EH (cell line): ENCODE measurements around the gene P4HA3.
"Not testable (repeated sequence)": the region's sequence is repeated elsewhere in the genome, so short reads cannot be mapped to it uniquely, and the experiment has no call there.

Experiments
- DNase-seq: peaks from one replicate; pipeline ENCODE4 v3.0.0-alpha.2; 2015; ENCODE audit warnings: low read depth

The P4HA3 gene

DNA sequence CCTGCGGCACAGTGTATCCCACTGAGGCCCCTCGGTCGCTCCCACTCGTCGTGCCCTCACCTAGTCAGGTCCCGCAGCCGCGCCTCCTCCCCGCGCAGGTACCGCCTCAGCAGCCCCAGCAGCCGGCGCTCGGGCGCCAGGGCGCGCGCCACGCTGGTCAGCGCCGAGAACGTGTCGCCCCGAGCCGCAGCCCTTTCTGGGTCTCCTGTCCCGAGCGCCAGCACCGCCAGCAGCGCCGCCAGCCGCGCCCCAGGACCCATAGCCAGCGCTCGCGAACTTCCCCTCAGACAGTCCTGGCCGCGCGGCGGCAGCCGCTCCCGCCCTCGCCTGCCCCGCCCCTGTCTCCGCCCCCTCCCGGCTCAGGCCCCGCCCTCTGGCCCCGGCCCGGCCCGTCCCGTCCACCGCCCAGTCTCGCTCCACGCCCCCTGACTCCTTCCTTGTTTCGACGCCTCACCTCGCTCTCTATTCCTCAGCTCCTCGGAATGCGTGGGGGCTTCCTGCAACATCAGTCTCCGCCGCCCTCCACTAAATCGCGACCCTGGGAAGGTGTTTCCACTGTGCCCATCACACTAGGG is at the start of gene P4HA3:
P4HA3 (minus strand) TSS at position 289 of the 575 bp plus-strand sequence; CDS start at position 260, 29 bp downstream.
- DNase-seq, result peak; percentile 60

DNA sequence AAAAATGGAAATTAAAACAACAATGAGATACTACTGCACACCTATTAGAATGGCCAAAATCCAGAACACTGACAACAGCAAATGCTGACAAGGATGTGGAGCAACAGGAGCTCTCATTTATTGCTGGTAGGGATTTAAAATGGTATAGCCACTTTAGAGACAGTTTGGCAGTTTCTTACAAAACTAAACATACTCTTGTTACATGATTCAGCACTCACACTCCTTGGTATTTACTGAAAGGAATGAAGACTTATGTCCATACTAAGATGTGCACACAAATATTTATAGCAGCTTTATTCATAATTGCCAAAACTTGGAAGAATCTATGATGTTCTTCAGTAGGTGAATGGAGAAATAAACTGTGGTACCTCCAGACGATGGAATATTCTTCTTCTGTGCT is 46.0 kb upstream of the P4HA3 start:
- DNase-seq, result peak; percentile 13

DNA sequence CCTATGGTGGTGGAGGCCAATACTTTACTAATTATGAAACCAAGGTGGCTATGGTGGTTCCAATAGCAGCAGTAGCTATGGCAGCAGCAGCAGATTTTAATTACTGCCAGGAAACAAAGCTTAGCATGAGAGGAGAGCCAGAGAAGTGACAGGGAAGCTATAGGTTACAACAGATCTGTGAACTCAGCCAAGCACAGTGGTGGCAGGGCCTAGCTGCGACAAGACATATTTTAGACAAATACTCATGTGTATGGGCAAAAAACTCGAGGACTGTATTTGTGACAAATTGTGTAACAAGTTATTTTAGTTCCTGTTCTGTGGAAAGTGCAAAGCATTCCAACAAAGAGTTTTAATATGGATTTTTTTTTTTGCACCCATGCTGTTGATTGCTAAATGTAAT is 44.2 kb upstream of the P4HA3 start:
- no peak for DNase-seq

DNA sequence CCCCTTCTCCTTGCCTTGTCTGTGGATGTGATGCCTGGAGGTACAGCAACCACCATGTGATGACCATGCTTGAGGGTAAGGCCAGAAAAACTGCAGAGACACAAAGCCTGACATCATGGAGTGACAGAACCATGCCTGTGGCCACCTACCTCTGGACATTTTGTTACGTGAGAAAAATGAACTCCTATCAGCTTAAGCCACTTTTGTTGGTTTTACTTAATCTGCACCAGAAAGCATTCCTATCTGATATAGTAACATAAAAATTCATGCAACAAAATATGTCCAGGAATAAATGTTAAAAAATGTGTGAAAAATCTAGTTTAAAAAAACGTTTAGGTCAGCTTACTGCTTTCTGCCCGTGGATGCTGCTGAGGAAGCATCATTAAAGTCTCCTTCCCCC is 42.6 kb upstream of the P4HA3 start:
- no peak for DNase-seq

DNA sequence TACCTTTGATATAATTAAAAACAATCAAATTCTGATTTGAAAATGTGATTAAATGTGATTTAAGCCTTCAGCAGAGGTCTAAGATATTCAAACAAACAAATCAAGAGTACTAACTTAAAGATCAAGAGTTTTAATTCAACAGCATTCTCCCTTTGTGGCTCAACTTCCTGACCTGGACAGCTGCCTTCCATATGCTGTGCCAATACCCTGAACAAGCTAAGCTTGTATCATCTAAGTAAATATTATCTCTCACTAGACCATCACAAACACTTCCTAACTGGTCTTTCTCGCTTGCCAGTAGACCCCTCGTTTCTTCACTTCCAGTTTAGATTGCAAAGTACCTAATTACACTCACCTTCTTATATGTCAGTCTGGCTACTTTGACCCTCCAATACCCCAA is 35.9 kb upstream of the P4HA3 start:
- DNase-seq, result peak; percentile 54

DNA sequence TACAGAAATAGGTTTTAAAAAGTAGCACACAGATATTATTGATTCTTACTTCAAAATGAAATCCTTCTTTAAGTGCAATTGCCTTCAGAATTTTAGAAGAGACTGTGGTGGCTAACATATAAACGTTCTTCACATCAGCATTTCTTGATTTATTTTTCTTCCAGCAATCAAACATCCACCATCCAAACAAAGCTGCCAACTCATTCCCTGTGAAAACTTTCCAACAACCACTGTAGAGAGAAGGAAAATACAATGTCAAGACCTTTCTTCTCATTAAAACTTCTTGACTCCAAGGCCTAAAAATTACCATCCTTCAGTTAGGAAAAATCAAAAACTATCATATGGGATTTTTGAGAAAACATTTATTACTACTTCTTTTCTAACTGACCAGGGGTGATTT is 34.0 kb upstream of the P4HA3 start:
- DNase-seq, result peak; percentile 29

DNA sequence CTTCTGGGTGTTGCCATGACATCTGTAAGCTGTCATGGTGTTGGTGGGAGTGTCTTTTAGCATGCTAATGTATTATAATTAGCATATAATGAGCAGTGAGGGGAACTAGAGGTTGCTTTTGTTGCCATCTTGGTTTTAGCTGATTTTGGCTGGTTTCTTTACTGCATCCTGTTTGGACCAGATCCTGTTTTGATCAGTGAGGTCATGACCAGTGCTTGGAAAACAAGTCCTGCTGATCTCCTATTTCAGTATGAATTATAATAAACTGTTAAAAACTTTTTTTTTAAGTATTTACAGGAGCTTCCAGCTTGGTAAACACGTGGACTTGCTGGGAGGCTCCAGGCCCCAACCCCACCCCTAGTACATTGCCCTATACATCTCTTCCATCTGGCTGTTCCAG is 30.5 kb upstream of the P4HA3 start:
- no peak for DNase-seq

DNA sequence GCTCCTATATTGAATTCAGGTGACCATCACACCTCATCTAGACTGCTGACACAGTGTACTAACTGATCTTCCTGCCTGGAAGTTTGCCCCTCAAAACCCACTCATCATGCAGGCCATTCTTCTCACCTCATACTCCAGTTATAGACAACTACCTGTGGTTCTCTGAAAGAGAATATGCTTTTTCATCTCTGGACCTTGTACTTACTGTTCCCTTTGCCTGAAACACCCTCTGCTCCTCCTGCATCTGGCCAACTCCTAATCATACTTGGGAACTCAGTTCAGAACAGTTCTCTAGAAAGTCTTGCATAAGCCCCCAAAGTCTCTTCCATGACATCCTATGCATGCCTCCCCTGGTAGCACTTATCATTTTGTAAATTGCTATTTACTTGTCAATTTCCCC is 28.2 kb upstream of the P4HA3 start:
- no peak for DNase-seq

DNA sequence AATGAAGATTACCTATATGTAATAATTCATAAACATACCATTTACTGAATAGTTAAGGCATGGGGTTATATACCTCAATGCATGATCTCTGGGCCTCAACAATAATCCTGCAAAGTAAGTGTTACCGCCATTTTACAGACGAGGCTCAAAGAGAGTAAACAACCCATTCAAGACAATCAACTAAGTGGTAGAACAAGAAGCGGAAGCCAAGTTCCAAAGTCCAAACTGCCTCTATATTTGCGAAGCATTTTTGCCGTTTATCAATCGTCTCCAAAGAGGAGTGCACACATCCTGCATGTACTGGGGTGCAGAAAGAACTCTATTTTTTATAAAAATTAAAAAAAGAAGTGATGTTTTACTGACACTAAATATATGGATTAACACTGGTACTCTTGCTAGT is 27.5 kb upstream of the P4HA3 start:
- DNase-seq, result no peak

DNA sequence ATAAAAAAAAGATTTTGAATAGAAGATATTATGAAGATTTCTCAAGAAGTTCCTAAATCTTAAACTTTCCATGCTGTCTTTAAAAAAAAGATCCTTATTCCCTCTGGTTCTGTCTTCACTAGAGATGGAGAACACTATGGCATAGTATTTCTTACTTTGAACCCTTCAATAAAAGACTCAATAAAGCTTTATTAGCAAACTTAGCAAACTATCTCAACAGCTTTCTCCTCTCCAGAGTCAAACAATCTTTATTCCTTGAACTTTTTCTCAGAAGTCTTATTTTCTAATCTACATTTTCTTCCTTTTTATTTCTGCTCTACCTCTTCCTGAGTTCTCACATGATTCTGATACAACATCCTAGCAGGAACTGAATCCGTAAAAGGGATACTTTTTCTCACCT is 21.8 kb upstream of the P4HA3 start:
- no peak for DNase-seq

DNA sequence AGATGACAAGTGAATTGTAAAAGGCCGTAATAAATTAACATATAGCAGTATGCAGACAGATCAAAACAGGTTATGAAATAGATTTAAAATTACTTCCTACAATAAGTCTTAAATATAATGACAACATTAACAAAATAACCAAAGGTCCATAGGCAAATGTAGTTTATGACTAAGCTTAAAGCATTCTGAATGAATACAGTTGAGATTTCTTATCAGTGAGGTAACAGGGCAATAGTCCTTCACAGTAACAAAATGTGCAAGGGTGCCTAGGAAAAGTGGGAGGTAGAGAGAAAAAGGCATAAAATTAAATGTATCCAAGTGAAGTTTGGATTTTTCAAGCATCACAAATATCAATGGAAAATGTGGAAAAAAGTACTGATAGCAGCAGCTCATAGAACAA is 20.9 kb upstream of the P4HA3 start:
- DNase-seq, result no peak

DNA sequence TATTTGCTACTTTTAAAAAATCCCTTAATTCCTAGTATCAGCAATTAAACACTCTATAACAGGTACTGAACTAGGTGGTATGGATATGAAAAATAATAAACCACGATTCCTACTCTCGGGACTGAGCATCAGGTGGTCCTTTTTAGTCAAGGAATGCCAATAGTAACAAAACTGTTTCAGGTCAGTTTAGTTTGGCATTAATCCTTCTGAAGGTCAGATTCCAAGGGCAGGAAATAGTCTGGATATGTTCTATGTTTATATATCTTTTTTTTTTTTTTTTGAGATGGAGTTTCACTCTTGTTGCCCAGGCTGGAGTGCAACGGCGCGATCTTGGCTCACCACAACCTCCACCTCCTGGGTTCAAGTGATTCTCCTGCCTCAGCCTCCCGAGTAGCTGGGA is 19.6 kb upstream of the P4HA3 start:
- DNase-seq, result not testable (repeated sequence)

DNA sequence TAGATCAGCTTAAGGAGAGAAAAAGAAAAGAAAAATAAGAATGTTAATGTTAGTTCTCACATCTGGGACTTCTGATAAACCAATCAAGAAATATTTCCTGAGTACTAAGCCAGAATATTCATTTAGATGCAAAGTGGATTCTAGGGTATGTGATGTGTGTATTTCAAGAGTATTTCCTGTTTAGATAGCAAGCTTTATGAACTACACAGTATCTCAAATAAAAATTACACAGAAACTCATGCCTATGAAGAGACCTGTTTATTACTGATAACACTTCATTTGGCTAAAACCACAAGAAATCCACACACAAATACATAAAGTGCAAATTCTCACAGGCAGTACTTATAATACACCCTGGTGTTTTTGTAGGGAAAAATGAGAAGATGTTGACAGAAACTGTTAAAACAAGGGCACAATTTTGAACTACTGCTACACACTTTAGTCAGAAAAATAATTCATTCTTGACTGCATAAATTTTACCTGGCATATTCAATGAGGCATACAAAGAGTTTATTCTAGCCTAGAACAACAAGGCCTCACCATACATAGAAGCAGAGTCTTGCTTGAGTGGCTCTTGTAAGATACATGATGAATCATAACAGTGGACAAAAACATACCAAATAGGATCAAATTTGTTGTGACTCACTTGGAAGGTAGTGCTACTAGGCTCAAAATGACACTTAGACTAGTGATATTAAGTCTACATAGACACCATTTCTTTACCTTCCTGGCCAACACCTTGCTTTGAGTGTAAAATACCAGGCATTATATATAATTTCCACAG is 18.8 kb upstream of the P4HA3 start:
- DNase-seq, result peak; percentile 69

DNA sequence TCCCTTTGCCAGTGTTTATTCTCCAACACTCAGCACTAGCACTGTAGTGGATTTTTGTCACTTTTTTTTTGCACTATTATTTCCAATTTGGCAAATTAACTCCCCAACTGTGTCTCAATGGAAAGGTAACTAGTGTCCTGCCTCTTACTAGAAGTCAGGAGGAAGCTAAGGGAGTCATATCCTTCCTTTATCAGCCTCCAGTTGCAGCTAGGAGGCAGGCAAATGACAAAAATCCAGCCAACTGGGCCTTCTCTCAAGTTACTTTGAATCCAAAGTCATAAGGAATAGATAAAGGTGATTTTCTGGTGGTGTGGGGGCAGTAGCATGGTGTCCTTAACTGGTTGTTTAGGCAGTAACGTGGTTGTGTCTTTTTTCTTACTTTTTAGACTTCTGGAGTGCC is 15.6 kb upstream of the P4HA3 start:
- DNase-seq, result no peak

DNA sequence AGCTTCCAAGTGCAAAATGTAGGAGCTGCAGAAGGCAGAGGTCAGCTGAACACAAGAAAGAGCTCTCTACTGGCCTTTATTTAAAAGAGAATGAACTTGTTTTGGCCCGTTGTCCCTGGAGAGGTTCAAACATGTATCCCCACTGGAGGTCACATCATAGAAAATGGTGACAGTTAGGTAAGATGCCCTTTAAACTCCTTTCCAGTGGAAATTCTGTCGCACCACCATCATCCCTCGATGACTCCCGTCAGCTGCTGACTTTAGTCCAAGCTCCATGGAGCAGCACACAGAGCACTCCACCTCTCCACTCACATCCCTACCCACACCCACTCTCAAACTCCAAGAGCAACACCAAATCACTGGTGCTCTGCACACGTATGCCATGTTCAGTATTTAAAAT is 15.2 kb upstream of the P4HA3 start:
- no peak for DNase-seq

DNA sequence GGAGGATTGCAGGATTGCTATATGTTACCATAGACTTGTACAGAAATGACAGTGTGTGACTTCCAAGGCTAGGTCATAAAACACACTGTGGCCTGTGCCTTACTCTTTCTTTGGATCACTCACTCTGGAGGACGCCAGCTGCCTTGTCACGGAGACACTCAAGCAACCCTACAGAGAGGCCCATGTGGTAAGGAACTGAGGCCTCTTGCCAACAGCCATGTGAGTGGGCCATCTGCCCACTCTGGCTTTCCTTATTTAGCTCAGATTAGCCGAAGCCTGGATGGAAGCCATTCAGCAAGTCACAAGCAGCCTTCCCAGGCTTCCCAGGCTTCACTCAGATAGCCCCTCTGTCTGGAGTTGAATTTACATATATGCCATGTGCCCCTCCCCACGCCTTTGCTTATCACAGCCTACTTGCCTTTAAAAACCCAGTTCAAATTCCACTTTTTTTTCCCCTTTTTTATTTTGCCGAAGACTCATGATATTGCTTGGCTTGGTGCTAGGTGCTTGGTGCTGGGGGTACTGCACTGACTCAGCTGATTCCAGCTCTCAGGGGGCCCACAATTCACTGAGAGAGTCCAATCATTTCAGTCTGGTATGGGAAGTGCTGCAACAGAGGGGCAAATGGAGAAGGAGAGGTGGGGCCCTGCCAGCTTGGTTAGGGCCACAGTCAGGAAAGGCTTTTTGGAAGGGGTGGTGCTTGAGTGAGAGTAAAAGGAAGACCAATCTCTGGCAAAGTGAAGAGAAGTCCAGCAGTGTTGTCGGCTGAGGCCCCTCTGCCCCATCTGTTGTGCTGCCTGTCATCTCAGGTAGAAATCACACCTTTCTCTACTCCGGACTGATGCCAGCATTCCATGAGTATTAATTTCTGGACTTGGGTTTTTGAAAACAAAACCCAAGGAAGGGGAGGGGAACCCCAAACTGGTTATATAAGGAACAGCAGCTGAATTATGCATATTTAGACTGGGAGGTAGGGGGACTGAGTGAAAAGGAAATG is 14.5 kb upstream of the P4HA3 start:
- peak; percentile 94 for DNase-seq

DNA sequence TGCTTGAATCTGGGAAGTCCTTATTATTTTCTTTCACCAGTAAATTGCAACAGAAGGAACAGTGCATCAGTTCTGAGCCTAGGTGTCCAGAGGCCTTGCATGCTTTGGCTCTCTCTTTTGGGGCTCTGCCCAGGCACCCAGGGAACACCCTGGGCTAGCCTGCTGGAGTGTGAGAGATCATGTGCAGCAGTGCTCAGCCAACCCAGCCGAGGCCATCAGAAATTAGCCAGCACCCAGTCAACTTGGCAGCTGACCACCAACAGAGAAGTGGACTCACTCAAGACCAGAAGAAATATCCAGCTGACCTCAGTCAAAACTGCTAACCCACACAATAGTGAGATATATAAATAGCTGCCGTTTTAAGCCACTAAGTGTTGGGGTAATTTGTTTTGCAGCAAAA is 11.2 kb upstream of the P4HA3 start:
- DNase-seq, result peak; percentile 15

DNA sequence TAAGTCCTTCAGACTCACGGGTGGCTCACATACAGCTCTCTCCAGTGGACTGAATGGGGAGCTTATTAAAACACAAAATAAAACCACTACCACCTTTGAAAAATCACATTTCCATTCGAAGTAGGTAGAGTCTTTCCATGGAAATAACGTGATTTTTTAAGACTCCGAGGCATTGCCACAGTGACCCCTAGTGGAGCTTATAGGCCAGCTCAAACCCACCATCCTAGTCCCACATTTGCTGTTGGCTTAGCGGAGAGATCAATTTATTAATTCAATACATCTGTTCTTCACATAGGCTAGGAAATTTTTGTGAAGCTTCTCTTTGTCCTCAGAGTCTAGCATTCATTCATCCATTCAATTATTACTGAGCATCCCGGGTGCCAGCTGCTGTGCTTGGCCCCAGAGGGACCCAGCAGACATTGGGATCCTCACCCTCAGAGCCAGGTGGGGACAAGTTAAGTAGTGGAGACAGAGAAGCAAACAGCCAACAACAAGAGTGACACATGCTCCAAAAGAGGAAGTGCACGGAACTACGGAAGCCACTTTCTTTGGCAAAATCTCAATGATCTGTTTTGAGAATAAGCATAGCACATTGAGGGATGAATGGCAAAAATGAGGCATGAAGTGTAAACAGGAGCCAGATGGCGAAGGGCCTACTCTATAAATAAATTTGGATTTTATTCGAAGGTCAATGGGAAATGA is 10.2 kb upstream of the P4HA3 start:
- peak; percentile 83 for DNase-seq

DNA sequence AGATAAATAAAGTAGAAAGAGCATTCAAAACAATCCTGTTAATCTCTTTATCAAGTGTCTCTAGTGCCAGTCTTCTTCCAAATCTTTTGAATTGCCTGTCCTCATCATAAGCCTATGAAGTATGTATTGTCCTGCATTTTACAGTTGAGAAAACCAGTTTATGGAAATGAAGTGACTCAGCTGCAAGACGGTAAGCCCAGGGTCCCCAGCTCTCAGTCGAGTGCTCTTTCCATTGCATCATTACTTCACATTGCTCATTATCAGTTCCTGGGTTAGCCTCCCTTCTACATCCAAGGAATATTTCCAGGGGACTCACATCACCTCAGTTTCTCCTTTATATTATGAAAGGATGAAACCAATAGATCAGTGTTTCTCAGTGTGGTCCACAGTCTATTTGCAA is 9.1 kb upstream of the P4HA3 start:
- DNase-seq, result peak; percentile 27

DNA sequence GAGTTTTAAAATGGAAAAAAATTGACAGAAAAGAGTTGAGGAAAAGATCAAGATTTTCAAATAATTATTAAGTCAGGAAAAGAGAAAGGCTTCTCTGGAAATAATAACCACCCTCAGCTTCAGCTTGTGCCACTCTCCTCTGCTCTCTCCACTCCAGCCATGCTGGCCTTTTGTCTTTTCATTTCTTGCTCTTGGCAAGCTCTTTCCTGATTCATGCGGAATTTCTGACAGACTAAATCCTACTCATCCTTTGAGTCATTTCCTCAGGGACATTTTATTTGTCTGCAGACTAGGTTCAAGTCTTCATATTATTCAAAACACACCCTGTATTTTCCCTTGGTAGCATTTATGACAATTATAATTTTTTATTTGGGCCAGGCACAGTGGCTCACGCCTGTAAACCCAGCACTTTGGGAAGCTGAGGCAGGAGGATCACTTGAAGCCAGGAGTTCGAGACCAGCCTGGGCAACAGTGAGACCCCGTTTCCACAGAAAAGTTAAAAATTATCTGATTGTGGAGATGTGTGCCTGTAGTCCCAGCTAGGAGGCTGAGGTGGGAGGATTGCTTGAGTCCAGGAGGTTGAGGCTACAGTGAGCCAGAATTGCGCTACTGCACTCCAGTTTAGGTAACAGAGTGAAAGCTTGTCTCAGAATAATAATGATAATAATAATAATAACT is 7.8 kb upstream of the P4HA3 start:
- peak; percentile 94 for DNase-seq

DNA sequence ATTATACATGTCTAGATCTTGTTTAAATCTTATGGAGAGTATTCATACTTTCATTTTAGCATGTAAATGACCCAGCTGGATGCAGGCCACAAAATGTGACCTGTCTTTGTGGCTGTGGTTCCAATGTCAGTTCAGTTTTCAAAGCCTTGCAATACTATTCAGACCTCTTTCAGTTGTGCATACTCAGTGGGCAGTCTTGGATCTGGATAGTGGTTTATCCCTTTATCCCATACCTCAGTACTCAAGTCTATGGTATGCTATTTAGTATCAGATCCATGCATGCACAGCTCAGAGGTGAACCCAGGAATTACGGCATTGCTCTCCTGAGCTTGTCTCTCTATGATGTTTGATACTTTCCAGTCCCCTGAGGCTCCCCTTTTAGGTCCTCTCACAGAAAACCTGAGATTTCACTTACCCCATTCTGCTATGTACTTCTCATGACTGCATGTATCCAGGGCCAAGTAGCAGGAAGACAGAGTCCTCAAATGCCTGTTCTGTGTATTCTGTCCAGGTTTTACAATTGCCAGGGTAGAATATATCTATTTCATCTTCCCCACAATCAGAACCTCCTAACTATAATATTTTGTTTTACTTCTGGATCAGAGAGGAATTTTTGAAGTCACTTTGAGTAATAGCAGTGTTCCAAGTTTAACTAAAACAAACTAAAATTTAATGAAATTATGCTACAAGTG is 6.9 kb upstream of the P4HA3 start:
- DNase-seq, result peak; percentile 37
